SJSA1 (cell line): ENCODE results near the gene CAMTA1. TPM values are rescaled to one million over a fixed set of nuclear protein-coding genes. Genes with fewer than 3 reads are reported as not detected.

Experiments
- DNase-seq, 2 experiments: peaks; one replicate each; pipeline ENCODE4 v3.0.0-alpha.2; 2015 to 2020; ENCODE audit warnings: low spot score in 2 of 2, low read depth in 1 of 2
- H3K27ac ChIP-seq: fragments of 250-450 bp; sonication (Bioruptor Pico); 2 replicates; pipeline ENCODE4 v1.5.1; 2020; ENCODE audit warnings: mild to moderate bottlenecking, moderate library complexity
- H3K27me3 ChIP-seq: fragments of 250-450 bp; sonication (Bioruptor Pico); replicated peaks from 2 replicates; pipeline ENCODE4 v1.5.1; 2020; ENCODE audit warnings: mild to moderate bottlenecking, moderate library complexity
- H3K36me3 ChIP-seq: fragments of 250-450 bp; sonication (Bioruptor Pico); 2 replicates; pipeline ENCODE4 v1.5.1; 2020; ENCODE audit warnings: mild to moderate bottlenecking
- H3K4me1 ChIP-seq: fragments of 250-450 bp; sonication (Bioruptor Pico); replicated peaks from 2 replicates; pipeline ENCODE4 v1.6.1; 2021; ENCODE audit warnings: mild to moderate bottlenecking
- H3K4me3 ChIP-seq: fragments of 250-450 bp; sonication (Bioruptor Pico); 2 replicates; pipeline ENCODE4 v1.5.1; 2020; ENCODE audit warnings: mild to moderate bottlenecking
- H3K9me3 ChIP-seq: fragments of 250-450 bp; sonication (Bioruptor Pico); replicated peaks from 2 replicates; pipeline ENCODE4 v1.5.1; 2020; ENCODE audit warnings: mild to moderate bottlenecking
- total RNA-seq: library from RNA; depleted of rRNA; stranded (reverse); fragments of >200 nt; shearing (Covaris generic); gene quantifications from 2 replicates; pipeline ENCODE4 v1.2.3, GENCODE V29; 2014

CAMTA1 gene
- total RNA-seq, 1 experiment from 2014 or later: 136 TPM

DNA sequence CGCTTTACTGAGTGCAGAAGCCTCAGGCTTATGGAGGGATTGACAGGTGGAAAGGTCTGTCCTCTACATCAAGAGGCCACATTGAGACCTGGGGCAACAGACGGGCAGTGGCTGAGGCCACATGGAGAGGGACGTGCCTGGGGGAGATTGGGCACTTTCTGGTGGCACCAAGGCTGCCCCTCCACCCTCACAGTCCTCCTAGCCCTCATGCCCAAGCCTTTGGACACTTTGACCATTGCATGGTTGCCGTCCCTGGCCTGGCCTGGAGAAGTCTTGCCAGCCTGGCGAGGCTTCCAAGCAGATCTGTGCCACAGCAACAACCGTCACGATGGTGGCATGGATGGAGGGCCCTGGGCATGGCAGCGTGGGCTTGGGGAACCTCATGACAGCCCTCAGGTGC is 793.8 kb downstream of the CAMTA1 start:
- Histone ChIP-seq H3K27me3 (no peaks in the 10 kb centered on the region; the same call in 1 of the 2 replicates), H3K9me3 (no peaks in the 10 kb centered on the region), H3K4me1 (no peaks in the 10 kb centered on the region), H3K27ac (no peak overlapping the region), H3K36me3 (no peaks in the 10 kb centered on the region), H3K4me3 (no peak overlapping the region)
- DNase-seq: no peak

DNA sequence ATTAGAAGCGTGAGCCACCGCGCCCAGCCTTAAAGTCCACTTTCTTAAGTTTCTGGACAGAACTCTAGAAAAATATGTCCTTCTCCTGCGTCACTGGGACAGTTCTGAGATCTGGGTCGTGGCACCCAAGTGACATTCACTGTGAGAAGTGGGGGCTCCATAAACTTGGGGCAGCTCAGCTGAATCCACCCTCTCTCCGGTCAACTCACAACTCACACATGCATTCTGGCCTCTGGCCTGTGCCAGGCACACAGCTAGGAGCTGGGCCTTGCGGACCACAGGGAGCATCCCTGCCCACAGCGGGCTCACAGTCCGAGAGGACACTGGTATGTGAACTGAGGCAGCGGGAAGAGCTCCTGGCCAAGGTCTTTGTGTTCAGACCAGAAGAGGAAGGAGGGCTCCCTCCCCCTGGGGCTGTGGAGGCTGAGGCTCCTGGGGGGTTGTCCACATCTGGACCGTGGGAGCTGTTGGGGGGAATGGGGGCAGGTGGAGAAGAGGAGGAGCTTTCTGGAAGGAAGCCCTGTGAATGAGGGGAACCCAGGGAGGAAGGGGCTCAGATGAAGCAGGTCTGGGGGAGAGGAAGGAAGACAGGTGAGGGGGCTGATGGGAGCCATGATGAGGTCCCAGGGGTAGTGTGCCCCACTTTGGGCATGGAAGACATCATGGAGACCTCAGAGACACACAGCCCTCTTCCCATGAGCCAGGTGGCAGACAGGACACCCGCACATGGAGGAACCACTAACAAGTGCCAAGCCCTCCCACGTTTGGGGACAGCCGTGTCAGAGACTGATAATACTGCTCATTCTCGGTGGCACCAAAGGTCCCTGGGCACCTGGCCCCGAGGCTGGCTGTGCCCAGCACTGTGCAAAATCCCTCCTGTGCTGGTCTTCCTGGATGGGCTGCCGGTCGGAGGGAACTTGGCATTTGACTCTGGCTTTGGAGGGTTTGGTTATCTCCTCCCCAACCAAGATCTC is 794.9 kb downstream of the CAMTA1 start:
- DNase-seq: no peak
- Histone ChIP-seq H3K4me1 (no peaks in the 10 kb centered on the region), H3K27ac (no peak overlapping the region), H3K27me3 (no peaks in the 10 kb centered on the region), H3K4me3 (no peak overlapping the region), H3K9me3 (no peaks in the 10 kb centered on the region), H3K36me3 (no peaks in the 10 kb centered on the region)

- Histone ChIP-seq H3K27ac (no peak overlapping the region), H3K9me3 (no peaks in the 10 kb centered on the region), H3K36me3 (no peaks in the 10 kb centered on the region), H3K4me1 (no peaks in the 10 kb centered on the region), H3K27me3 (0 out of 2 replicates have a peak, but pooled peaks cover 3% of the 10 kb centered on the region), H3K4me3 (no peak overlapping the region)
- no peak for DNase-seq
Observed at GRCh38 chr1:7580923-7581753, 795.9 kb downstream of the CAMTA1 start.

DNA sequence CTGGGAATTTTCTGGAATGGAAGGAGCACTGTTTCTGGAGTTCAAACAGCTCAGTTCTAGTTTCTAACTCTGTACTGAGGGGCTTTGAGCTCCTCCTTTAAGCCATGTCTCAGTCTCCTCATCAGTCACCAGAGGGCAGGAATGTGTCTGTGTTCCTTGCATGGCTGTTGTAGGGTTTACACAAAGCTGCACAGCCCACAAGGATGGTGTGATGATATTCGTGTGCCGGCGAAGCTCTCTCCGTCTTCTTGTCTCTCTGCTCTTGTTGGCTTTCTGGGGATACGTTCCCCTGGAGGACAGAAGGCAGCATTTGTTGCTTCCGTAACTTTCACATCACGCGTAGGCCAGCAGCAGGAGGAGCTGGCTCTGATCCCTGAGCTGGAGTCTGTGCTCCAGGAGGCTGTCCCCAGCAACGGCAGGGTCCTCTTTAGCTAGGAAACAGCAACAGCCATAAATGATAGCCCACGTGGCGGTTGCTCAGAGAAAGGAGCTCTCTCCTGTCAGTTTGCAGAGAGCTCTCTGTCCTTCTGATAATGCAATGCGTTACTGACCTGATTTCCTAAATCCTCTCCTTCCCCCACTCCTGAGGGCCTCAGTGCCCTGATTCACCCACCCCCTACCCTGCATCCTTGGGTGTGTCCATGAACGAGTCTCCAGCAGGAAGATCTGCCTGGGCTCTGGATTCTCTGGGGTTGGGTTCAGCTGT is 796.7 kb downstream of the CAMTA1 start:
- no peak overlapping the region for H3K27ac ChIP-seq
- H3K36me3 ChIP-seq: no peaks in the 10 kb centered on the region
- no peaks in the 10 kb centered on the region for H3K9me3 ChIP-seq
- 0 out of 2 replicates have a peak, but pooled peaks cover 3% of the 10 kb centered on the region for H3K27me3 ChIP-seq
- no peak overlapping the region for H3K4me3 ChIP-seq
- no peak for DNase-seq
- no peaks in the 10 kb centered on the region for H3K4me1 ChIP-seq

DNA sequence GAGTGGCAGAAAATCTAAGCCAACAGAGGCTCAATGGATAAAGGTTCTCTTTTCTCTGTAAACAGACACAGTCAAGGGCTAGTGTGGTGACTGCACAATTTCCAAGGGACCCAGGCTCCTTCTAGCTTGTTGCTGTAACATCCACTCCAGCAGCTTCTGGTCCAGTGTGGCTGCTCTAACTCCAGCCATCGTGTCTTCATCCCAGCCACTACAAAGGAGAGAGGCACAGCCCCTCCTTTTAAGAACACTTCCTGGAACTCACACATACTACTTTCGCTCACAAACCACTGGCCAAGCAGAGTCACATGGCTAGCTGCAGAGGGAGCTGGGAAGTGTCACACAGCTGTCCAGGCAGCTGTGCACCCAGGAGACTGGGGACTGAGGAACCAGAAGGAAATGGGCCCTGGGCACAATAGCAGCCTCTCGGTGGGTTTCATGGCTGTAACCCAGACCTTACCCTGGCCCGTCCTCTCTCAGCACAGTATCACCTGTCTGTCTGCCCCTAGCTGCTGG is 797.3 kb downstream of the CAMTA1 start:
- Histone ChIP-seq H3K4me1 (no peaks in the 10 kb centered on the region), H3K9me3 (no peaks in the 10 kb centered on the region), H3K36me3 (no peaks in the 10 kb centered on the region), H3K27me3 (0 out of 2 replicates have a peak, but pooled peaks cover 6% of the 10 kb centered on the region), H3K27ac (no peak overlapping the region), H3K4me3 (no peak overlapping the region)
- no peak for DNase-seq

DNA sequence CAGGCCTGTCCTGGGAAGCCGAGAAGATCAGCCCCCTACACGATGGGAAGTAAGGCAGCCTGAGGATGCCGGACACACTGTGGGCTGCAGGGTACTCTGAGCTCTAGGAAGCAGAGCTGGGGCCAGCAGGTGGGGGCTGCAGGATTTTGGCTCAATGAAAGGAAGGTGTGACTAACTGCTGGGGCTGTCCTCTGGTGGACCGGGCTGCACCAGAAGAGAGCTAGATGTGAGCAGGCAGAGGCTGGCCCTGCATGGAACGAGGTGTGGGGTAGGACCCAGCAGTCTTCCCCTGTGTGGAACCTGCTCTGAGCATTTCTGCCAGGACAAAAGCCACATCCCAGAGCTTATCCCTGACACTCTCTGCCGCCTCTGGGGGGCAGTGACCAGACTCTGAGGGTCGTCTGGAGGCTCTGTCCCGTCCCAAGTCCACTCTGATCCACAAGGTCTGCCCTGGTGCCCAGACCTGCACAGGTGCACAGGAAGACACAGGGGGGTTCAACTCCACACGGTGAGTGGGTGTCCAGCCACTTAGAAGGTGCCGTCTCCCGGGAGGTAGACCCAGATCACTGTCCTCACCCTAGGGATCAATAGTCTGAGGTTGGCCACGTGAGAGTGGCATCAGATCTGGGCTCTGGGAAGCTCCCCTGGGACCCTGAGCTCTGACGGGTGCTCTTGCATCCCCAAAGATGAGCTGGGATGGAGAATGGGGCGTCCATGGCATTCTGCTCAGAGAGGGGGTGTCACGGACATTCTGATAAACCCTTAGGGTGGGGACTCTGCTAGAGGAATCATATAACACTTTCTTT is 798.2 kb downstream of the CAMTA1 start:
- Histone ChIP-seq H3K27me3 (0 out of 2 replicates have a peak, but pooled peaks cover 6% of the 10 kb centered on the region), H3K9me3 (no peaks in the 10 kb centered on the region), H3K4me3 (no peak overlapping the region), H3K4me1 (no peaks in the 10 kb centered on the region), H3K36me3 (no peaks in the 10 kb centered on the region), H3K27ac (no peak overlapping the region)
- DNase-seq: no peak

DNA sequence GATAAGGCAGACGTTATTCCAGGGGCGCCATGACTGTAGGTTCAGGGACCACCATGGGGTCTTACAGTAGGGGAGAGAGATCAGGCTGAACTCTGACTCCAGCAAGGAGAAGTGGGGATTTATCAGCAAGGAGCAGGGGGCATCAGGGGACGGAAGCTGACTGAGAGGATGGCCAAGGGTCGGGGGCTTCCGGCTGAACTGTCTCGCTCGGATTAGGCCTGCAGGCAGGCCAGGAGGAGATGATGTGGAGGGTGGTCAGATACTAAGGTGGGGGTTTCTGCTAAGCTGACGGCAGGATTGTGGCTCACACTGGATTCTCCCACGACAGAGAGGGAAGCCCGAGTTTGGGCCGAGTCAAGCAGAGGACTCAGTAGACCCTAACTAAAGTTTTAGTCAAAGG is 798.9 kb downstream of the CAMTA1 start:
- no peak overlapping the region for H3K27ac ChIP-seq
- DNase-seq: no peak

GRCh38 chr1:7584643-7585042 is 799.4 kb downstream of the CAMTA1 start:
- Histone ChIP-seq H3K36me3 (no peaks in the 10 kb centered on the region), H3K4me1 (no peaks in the 10 kb centered on the region), H3K4me3 (no peak overlapping the region), H3K27ac (no peak overlapping the region), H3K27me3 (0 out of 2 replicates have a peak, but pooled peaks cover 9% of the 10 kb centered on the region), H3K9me3 (no peaks in the 10 kb centered on the region)
- DNase-seq: no peak

More for the DNA sequence above, 798.9 kb downstream of the CAMTA1 start:
- H3K27me3 ChIP-seq: 0 out of 2 replicates have a peak, but pooled peaks cover 6% of the 10 kb centered on the region
- H3K9me3 ChIP-seq: no peaks in the 10 kb centered on the region
- H3K36me3 ChIP-seq: no peaks in the 10 kb centered on the region
- no peaks in the 10 kb centered on the region for H3K4me1 ChIP-seq
- H3K4me3 ChIP-seq: no peak overlapping the region

GRCh38 chr1:7585216-7585907 is 800.1 kb downstream of the CAMTA1 start:
- Histone ChIP-seq H3K4me1 (no peaks in the 10 kb centered on the region), H3K27me3 (0 out of 2 replicates have a peak, but pooled peaks cover 12% of the 10 kb centered on the region), H3K27ac (no peak overlapping the region), H3K9me3 (no peaks in the 10 kb centered on the region), H3K36me3 (no peaks in the 10 kb centered on the region), H3K4me3 (no peak overlapping the region)
- DNase-seq: no peak

- DNase-seq: no peak
- Histone ChIP-seq H3K4me1 (no peaks in the 10 kb centered on the region), H3K27ac (no peak overlapping the region), H3K9me3 (no peaks in the 10 kb centered on the region), H3K36me3 (no peaks in the 10 kb centered on the region), H3K4me3 (no peak overlapping the region), H3K27me3 (peaks cover 13% of the 10 kb centered on the region; the same call in 1 of the 2 replicates)
Observed at GRCh38 chr1:7586031-7586941, 801.0 kb downstream of the CAMTA1 start.

GRCh38 chr1:7587108-7587772 is 802.0 kb downstream of the CAMTA1 start:
- H3K4me1 ChIP-seq: no peaks in the 10 kb centered on the region
- H3K9me3 ChIP-seq: no peaks in the 10 kb centered on the region
- H3K36me3 ChIP-seq: no peaks in the 10 kb centered on the region
- no peak overlapping the region for H3K27ac ChIP-seq
- H3K4me3 ChIP-seq: no peak overlapping the region
- H3K27me3 ChIP-seq: peaks cover 15% of the 10 kb centered on the region; the same call in 1 of the 2 replicates
- DNase-seq: no peak
